ENCODE data around the gene CD3G.
"Not testable (repeated sequence)": the region's sequence is repeated elsewhere in the genome, so short reads cannot be mapped to it uniquely, and the experiment has no call there.

CD3G gene

DNA sequence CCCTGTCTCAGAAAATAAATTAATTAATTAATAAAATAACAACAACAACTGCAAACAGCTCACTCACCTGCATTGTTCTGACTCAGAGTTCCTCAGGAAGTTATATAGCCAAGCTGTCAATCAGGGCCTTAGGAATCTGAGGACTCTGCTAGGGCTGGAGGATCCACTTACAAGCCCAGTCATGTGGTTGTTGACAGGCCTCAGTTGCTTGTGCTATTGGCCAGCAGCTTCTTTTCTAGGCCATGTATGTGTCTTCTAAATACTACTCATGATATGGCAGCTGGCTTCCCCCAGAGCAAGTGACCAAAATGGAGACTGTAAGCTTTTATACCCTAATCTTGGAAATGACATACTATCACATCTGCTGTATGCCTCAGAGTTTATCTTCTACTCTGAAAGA lies 36.4 kb downstream of the CD3G start:
- no peak for DNase-seq

DNA sequence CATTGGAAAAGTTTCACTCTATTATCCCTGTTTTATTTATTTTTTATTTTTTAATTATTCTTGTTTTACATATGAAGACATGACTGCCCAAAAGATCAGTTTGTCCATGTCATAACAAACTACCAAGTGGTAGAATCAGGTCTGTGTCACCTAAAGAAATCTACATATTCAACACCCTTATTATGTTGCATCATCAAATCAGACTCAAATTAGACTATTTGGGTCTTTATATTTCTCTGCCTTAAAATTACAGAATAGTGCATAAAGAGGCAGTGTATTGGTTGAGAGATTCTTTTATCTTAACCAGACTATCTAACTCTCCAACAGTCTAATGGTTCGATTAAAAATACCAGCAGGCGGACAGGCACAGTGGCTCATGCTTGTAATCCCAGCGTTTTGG lies 38.8 kb downstream of the CD3G start:
- DNase-seq, result no peak

DNA sequence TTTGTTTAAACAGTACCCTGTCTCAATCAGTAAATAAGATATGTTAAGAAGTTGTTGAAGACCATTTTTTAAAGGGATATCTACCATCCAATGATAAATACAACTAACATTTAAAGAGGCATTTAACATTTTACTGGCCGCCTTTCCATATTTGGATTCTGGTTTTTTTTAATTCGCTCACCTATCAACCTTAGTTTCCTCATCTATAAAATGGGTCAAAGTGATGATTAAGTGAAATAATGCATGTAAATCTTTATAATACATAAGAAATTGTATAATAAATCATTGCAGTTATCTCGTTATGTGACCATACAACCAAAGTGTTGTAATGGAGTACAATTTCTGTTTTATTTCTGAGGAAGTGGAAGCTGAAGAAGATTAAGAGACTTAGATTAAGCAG lies 39.5 kb downstream of the CD3G start:
- no peak for DNase-seq

DNA sequence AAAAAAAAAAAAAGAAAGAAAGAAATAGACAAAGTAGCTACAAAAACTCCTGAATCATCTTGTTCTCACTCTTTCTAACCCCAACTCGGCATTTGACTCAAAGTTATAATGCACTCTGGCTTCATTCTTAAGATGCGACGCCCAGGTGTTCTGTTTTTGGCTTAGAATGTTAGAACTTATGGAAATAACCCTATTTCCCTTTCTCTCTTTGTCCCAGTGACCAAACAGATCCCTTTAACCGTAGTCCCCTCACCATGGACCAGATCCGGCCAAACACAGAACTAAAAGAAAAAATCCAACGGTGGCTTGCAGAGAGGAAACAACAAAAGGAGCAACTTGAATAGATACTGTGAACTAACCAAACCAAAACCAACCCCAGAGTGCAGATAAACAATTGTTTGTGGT lies 52.0 kb downstream of the CD3G start:
- DNase-seq, result no peak

DNA sequence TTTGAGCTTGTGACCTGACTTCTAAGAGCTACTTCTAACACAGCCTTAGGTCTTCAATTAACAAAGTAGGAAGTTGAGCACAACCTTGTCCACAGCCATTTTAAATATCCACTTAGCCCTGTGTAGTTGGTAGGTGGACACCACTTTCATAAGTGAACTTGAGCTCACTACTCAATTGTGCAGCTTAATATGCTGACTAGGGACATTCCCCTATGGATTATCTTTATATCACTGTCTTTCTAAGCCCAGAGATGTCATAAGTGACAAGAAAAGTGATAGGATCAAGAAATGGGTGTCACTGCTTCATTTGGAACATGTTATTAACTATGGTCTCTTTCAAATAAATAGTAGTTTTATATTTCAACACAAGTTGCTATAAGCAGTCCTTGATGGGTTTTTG lies 53.3 kb downstream of the CD3G start:
- no peak for DNase-seq

DNA sequence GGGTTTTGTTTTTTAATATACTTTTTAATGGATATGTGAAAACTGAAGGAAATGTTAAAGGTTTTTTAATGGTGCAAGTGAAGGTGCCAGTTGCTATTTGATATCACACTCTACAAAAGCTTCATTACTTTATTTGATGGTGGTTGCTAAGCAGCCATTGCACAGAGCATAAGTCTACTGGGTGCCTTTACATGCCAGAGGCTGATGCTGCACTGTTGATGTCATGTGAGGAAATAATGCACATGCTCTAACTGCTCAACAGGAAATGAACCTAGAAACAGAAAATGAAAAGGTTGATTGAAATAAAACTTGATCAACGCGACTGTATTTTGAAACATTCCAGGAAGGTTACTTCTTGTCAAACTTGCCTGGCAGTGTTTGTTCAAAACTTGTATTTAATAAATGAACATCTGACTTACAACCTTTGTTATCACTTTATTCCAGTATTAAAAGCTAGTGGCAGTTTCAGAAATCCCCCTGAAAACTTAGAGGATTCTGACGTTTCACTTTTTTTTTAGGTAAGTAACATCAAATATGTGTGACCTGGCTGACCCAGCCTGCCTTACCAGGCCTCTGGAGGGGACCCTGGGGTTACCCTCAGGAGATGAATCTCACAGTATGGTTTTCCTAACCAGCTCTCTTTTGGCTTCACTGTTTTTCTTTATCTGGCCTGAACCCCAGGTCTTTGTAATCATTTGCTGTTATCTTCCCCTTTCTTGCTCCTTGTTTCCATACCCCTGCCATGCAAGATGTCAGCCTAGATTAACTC lies 54.8 kb downstream of the CD3G start:
- DNase-seq, result peak; percentile 34

DNA sequence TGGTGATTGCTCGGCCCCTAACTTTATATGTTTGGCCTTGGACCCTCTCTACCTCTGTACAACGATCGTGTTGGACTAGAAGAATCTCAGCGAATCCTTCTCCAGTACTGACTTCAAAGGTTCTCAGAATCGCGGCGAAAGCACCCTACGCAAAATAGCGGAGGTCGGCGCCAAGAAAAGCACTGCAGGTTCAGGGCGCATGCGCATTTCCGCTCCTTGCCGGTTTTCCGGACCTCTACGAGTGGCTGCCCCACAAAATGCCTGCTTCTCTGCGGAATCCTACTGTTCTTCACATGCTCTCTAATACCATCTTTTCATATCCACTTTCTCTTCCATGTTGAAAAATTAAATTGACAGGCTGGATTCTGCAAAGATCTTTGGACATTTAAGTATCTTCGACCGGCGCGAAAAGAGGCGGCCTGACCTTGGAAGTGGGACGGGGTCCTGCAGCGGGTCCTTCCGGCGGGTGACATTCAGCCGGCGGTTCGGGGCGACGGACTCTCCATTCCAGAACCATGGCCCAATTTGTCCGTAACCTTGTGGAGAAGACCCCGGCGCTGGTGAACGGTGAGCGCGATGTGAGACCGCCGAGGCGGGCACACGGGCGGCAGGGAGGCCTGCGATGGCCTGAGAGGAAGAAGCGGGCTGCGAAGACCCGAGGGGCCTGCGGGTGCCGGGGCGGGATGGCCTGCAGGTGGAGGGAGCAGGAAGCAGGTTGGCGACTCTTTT lies 57.2 kb downstream of the CD3G start, which contains the start of gene ATP5MG:
Gene ATP5MG, plus strand, starts transcription at position 456 of the 729 bp plus-strand sequence. Its CDS starts 60 bp downstream, at position 516.
- peak; percentile 89 for DNase-seq

DNA sequence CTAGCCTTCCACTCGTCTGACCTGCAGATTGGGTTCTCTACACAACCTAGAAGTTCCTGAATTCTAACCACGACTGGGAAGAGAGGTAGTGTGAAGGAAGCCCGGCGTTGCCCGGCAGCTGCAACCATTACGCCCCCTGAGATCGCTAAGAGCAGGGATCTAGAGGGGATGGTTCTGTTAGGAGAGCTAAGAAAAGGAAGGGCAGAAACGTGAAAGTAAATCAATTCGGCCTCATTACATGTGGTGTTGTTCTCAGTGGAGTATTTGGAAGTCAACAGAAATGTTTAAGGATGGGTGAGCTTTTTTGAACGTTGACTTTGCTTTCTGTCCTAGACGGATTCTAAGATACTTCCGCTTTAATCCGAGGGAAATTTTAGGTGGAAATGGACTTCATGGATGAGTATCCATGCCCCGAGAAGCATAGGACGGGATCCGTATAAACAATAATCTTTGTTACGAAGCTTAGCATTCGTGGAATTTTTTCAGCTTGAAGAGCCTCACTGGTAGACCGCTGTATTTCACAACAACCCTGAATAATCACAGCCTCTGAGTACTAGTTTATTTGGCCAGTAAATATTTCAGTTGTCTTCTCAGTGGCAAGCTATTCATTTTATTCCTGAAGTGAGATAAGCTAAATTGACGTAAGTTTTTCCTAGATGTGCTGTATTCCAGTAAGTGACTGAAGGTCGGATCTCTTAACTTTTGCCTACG lies 57.9 kb downstream of the CD3G start:
- DNase-seq, result no peak

DNA sequence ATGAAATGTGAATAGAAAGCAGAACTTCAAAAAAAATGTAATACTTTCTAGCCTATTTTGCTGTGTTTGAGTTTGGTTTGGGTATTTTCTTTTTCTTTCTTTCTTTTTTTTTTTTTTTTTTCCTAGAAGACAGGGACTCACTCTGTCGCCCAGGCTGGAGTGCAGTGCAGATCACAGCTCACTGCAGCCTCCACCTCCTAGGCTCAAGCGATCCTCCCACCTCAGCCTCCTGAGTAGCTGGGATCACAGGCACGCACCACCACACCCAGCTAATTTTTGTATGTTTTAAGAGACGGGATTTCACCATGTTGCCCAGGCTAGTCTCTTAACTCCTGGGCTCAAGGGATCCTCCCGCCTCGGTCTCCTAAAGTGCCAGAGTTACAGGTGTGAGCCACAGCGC lies 58.5 kb downstream of the CD3G start:
- DNase-seq, result not testable (repeated sequence)
